Skin epidermis (tissue), 12 donors: ENCODE data around the gene CARD9.

Experiments
- H3K27ac ChIP-seq, 21 experiments: fragments of 200-600 bp; sonication (generic) in 11 of 21; one replicate each; pipeline ENCODE4 v1.5.0; 2020; ENCODE audit warnings: mild to moderate bottlenecking in 3 of 21, inconsistent platforms in 2 of 21, moderate library complexity in 2 of 21
- H3K4me3 ChIP-seq, 7 experiments: fragments of 200-600 bp; sonication (generic) in 2 of 7; one replicate each; pipeline ENCODE4 v1.5.0; 2020; ENCODE audit warnings: inconsistent platforms in 2 of 7, mild to moderate bottlenecking in 2 of 7, moderate library complexity in 1 of 7

Gene CARD9

DNA sequence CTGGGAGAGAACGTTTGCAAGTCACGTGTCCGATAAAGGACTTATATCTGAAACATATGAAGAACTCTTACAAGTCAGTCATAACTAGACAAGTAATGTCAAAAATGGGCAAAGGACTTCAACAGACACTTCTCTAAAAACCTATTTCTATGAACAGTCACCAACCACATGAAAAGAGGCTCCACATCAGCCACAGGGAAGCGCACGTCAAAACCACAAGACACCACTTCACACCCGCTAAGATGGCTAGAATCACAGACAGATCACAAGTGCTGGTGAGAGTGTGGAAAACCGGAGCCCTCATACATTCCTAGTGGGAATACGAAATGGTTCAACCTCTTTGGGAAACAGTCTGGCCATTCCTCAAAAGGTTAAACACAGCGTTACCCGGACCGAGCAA, 11.5 kb upstream of the CARD9 start:
- Histone ChIP-seq H3K4me3 (no peak overlapping the region), H3K27ac (no peak overlapping the region)

GRCh38 chr9:136383436-136383835, 10.0 kb upstream of the CARD9 start:
- Histone ChIP-seq H3K4me3 (no peak overlapping the region), H3K27ac (no peak overlapping the region)

DNA sequence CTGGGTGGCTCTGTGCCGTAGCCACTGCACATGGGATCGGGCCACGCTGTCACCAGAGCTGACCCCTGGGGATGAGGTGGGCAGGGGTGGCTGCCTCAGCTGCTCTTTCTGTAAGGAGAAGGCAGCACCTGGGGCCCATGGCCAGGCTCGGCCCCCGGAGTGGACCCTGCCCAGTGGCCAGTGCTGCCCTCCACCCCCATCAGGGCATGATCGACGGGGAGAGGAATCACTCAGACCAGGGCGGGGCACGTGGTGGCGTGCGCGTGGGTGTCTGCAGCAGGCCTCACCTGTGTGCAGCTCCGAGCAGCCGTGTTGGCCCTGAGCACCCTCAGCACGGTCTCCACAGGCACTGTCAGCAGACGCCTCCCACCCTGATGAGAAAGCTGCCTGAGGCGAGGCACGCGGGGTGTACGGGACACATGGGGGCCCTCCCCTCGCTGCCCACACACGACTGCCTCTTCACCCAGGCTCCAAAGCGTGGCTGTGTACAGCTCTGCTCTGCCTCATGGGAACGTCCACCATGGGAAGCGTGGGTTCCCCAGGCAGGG, 8.6 kb upstream of the CARD9 start:
- H3K4me3 ChIP-seq, result no peak overlapping the region
- H3K27ac ChIP-seq, result no peak overlapping the region

DNA sequence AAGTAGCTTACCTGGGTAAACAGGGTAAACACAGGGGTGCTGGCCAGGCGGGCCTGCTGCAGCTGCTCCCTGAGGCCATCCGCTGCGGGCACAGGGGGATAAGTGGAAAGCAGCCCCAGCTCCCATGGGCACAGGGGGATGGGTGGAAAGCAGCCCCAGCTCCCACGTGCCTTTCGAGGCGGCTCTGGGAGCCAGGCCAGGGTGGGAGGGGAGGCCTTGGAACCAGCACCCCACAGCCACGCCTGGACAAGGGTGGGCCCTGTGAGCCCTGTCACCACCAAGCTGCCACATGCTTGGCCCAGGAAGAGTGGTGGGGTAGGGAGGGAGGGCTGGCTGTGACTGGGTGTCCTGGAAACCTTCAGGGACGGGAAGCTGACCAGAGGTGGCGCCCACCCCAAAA, 7.8 kb upstream of the CARD9 start:
- no peak overlapping the region for H3K4me3 ChIP-seq
- H3K27ac ChIP-seq, result no peak overlapping the region

DNA sequence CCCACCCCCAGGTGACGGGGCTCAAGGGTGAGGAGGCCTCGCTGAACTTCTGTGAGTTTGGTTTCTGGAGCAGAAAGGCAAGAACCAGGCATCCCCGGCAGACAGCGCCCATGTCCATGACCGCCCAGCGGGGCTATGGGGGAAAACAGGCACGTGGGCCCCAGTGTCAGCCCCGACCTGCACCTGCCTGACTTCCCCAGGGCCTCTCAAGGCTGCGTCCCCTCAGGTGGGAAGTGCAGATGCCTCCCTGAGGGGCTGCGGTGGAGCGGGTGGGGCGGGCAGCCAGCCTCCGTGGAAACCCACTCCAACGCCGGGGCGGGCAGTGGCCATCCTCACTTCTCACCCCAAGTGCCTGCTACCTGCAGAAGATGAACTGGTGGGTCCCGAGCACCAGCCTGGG, 6.9 kb upstream of the CARD9 start:
- no peak overlapping the region for H3K27ac ChIP-seq

DNA sequence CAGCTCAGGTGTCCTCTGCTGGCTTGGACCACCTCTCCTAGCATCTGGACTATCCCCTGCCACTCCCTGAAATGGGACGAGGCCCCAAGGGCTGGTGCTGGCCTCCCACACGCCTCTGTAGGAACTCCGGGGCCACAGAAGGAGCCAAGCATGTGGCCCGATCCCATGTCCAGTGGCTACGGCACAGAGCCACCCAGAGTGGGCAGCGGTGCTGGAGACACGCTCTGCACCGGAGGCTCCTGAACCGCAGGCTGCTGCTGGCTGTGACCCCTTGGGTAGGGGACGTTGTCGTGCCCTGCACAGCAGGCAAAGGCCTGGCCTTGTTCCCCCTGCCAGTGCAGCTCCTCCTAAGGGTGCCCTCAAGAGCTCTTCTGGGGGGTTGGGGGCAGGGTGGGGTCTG, 6.4 kb upstream of the CARD9 start:
- no peak overlapping the region for H3K27ac ChIP-seq

More for the DNA sequence above, 6.9 kb upstream of the CARD9 start:
- H3K4me3 ChIP-seq, result no peak overlapping the region

GRCh38 chr9:136379401-136379800, 5.9 kb upstream of the CARD9 start:
- Histone ChIP-seq H3K27ac (no peak overlapping the region), H3K4me3 (no peak overlapping the region)

More for the DNA sequence above, 6.4 kb upstream of the CARD9 start:
- H3K4me3 ChIP-seq, result no peak overlapping the region

DNA sequence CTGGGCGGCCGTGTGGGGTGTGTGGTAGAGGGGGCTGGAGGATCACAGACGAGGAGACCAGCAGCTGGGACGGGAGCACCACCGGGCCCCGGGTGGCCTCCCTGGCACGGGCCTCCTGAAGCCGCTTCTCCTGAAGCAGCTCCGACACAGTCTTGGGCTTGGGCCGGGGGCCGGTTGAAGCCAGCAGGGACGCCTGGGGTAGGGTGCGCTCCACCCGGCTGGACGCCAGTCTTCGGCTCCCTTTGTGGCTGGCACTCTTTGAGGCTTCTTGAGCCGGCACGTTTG, 5.5 kb upstream of the CARD9 start:
- H3K4me3 ChIP-seq, result no peak overlapping the region

GRCh38 chr9:136378170-136379002, 4.9 kb upstream of the CARD9 start:
- H3K4me3 ChIP-seq, result no peak overlapping the region
- no peak overlapping the region for H3K27ac ChIP-seq

More for the DNA sequence above, 5.5 kb upstream of the CARD9 start:
- H3K27ac ChIP-seq, result no peak overlapping the region

DNA sequence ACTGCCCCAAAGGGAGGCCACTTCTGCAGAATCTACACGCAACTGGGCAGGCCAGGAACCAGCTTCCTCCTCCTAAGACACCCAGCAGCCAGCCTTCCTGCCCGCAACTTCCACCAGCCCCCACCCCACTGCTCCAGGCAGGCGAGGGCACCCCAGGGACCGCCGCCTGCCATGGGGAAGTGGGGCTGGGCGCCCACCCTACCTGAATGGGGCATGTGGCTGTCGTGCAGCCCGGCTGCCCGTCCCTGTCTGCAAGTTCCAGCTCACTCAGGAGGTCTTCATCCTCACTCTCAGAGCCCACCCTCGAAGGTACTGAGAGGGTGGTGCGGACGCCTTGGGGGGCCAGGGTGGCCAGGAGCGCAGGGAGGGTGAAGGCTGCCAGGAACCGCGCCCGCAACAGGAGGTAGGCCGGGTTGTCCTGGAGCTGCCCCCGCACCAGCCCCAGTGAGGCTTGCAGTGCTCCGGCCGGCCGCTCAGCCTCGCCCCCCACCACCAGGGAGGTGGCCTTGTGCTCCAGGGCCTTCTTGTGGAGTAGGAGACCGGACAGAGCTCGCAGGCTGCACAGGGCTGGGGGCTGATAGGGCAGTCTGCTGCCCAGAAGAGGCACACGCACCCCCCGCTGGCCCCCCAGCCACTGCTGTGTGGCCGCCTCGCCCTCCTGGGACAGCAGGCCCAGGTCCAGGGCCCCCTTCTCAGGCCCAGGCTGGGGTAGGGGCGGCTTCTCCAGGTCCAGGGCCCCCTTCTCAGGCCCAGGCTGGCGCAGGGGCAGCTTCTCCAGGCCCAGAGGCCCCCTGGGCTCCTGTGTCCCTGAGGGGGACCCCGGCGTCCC, 4.1 kb upstream of the CARD9 start:
- no peak overlapping the region for H3K27ac ChIP-seq
- no peak overlapping the region for H3K4me3 ChIP-seq

- H3K4me3 ChIP-seq, result no peak overlapping the region
- peak overlapping the region in 1 of 21 experiments; percentile 14 for H3K27ac ChIP-seq
Observed at GRCh38 chr9:136376457-136376856, 3.0 kb upstream of the CARD9 start.

- no peak overlapping the region for H3K4me3 ChIP-seq
- no peak overlapping the region for H3K27ac ChIP-seq
Observed at GRCh38 chr9:136375096-136375495, 1.6 kb upstream of the CARD9 start.

DNA sequence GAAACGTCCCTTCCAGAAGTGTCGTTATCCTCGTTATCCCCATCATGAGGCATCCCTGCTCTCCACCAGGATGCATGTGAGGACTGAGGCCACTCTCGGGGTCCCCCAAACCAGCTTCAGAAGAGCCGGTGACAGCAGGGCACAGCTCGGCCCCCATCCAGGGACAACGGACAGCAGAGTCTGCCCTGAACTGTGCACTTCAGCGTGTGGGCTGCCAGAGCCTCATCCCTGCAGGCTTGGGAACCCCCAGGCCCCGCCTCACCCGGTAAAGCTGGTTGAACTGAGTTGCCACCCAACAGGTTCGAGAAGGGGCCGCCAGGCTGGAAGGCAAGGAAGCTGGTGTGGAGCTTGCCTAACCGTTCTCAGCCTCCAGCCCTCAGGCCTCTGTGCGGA, 710 bp upstream of the CARD9 start:
- H3K4me3 ChIP-seq, result no peak overlapping the region
- peak overlapping the region in 2 of 21 experiments; percentile 7 to 26 for H3K27ac ChIP-seq

DNA sequence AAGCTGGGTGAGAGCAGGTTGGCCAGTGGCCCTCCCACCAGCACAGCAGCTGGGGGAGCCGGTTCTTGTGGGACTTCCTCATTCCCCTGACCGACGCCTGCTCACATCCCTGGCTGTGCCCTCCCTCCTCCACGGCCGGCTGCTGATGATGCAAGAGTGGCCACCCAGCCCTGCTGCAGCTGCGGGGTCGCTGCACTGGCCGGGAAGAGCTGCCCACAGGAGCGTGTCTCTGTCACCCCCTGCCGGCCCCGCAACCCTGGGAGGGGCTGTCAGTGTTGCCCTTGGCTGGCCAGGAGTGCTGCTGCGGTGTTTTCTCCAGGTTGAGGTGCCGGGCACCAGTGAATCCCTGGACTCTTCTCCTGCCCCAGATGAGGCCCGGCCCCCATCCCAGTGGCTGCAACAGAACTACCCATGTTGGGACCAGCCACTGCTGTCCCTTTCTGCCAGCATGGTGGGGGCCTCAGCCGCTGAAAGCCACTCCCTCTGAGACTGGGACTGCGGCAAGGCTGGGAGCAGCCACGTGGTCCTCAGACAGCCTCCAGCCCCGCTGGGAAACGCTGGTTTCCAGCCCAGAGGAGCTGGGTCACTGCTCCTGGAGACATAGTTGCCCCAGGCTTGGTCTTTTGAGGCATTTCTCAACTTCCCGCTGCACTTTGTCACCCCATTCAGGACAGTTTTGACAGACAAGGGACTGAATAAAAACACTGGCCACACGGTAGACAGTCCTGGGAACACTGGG, 739 bp downstream of the CARD9 start:
- Histone ChIP-seq H3K4me3 (peak overlapping the region in 6 of 7 experiments; percentile 20 to 29 (median 24)), H3K27ac (peak overlapping the region in 16 of 21 experiments; percentile 0 to 72 (median 52))

- Histone ChIP-seq H3K27ac (peak overlapping the region in 6 of 21 experiments; percentile 27 to 72 (median 60)), H3K4me3 (peak overlapping the region in 2 of 7 experiments; percentile 24 to 25)
Observed at GRCh38 chr9:136372006-136372405, 1.5 kb downstream of the CARD9 start.

DNA sequence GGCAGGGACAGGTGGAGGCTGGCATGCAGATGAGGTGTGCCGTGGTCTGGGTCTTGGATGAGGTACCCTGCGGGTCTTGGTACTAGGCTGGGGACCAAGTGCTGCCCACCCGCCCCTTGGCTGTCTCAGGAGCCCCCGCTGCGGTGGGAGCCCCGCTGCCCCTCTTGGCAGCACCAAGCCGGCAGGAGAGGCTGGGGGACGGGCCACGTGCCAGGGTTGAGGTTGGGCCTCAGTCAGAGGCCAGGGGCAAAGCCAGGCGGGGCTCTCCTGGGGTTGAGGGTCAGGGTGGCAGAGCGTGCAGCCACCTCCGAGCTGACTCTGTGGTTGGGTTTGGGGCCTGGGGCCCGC, 2.0 kb downstream of the CARD9 start:
- Histone ChIP-seq H3K27ac (no peak overlapping the region), H3K4me3 (no peak overlapping the region)

DNA sequence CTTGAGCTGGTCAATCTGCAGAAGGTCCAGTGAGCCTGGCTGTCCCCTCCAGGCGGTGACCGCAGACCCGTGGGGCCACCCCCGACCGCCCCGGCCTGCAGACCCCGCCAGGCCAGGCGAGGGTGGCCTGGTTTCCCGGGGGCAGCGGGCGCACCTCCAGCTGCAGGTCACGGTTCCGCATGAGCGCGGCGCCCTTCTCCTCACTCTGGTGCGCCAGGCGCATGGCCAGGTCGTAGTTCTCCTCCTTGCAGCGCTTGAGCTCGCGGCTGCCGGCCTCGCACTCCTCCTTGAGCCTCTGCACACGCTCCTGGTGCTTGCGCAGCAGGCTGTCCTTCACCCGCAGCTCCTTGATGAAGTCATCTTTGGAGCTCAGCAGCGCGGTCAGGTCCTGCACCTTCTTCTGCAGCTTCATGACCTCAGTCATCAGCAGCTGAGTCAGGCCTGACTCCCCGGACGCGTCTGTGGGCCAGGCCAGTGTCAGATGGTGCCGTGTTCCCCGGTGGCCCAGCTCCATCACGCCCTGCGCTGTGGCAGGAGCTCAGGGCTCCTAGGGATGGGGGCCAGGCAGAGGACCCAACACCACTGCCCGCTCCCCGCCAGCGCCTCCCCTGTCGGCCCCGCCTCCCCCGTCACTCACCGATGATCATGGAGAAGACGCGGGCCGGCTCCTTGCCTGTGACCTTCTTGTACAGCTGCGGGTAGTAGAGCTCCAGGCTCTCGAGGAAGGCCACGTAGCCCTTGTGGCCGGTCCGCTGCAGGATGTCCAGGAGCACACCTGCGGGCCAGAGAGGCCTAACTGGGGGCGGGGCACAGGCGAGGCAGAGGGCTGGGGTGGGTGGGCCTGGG, 2.6 kb downstream of the CARD9 start:
- H3K4me3 ChIP-seq, result no peak overlapping the region
- H3K27ac ChIP-seq, result no peak overlapping the region

DNA sequence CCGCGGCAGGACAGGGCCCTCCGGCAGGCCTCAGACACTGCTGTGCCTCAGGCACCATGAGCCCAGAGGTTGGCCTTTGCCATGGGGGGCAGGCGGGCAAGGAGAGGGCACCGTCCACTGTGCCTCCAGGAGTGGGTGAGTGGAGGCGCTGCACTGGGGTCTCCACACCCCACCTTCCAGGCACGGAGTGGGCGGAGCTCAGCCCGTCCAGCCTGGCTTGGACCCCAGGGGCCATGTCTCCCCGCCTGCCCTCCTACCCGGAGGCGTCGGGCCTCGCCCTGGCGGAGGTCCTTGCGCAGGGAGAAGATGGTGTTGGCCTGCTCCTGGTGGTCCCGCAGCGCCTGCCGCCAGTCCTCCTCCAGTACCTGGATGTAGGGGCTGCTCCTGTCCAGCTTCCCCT, 3.4 kb downstream of the CARD9 start:
- H3K27ac ChIP-seq, result no peak overlapping the region

GRCh38 chr9:136368190-136368589, 5.3 kb downstream of the CARD9 start:
- Histone ChIP-seq H3K27ac (no peak overlapping the region), H3K4me3 (no peak overlapping the region)

More for the DNA sequence above, 3.4 kb downstream of the CARD9 start:
- H3K4me3 ChIP-seq, result no peak overlapping the region
